NCI-H2081 treated with DMSO at 0.1 percent for 48 hours (cell line): ENCODE data around the gene SERBP1.

Experiments
- DNase-seq: peaks from one replicate; lab custom pipeline; 2025; lab: John Stamatoyannopoulos, UW

The SERBP1 gene

GRCh38 chr1:67361641-67362040 is 68.6 kb downstream of the SERBP1 start:
- no peak for DNase-seq

- DNase-seq = no peak
These were observed 70.6 kb downstream of the SERBP1 start for GRCh38 chr1:67359592-67359991.
